ENCODE results near the gene CALHM4. TPM values are rescaled to one million over a fixed set of nuclear protein-coding genes. Genes with fewer than 3 reads are reported as not detected.
"Not testable (repeated sequence)": the region's sequence is repeated elsewhere in the genome, so short reads cannot be mapped to it uniquely, and the experiment has no call there.

CALHM4 gene
- total RNA-seq, 6 experiments from 2014 or later = 0.24 to 0.31 (median 0.27) TPM; not detected in 3

DNA sequence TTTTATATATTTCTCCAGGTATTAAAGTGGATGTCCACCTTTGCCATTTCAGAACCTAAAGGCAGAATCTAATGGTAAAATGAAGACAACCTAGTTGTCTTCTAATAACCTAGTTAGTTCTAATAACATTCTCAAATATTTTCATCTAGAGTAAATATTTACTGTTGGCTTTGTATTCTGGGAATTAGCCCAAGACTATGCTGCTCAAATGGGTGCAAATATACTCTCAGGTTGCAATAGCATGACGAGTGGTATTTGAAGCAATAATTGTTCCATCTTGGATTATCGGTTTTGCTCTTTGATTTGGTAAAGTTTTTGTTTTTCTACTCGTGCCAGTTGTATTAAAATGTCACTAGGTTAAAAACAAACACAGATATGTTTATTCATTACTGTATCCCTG lies 41.7 kb downstream of the CALHM4 start:
- TF ChIP-seq, protein P1, sequence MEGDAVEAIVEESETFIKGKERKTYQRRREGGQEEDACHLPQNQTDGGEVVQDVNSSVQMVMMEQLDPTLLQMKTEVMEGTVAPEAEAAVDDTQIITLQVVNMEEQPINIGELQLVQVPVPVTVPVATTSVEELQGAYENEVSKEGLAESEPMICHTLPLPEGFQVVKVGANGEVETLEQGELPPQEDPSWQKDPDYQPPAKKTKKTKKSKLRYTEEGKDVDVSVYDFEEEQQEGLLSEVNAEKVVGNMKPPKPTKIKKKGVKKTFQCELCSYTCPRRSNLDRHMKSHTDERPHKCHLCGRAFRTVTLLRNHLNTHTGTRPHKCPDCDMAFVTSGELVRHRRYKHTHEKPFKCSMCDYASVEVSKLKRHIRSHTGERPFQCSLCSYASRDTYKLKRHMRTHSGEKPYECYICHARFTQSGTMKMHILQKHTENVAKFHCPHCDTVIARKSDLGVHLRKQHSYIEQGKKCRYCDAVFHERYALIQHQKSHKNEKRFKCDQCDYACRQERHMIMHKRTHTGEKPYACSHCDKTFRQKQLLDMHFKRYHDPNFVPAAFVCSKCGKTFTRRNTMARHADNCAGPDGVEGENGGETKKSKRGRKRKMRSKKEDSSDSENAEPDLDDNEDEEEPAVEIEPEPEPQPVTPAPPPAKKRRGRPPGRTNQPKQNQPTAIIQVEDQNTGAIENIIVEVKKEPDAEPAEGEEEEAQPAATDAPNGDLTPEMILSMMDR (IDR thresholded peaks at IDR 0.05) = no peak
- H3K27ac Mint-ChIP-seq = no peak overlapping the region
- peaks cover 54% of the 10 kb centered on the region for H3K36me3 Mint-ChIP-seq (ENCODE audit: low read depth)
- no peaks in the 10 kb centered on the region for H3K9me3 Mint-ChIP-seq
- DNase-seq = no peak
- no peaks in the 10 kb centered on the region for H3K27me3 Mint-ChIP-seq (ENCODE audit: insufficient read depth)
- H3K4me3 Mint-ChIP-seq = no peak overlapping the region
- no peaks in the 10 kb centered on the region for H3K4me1 Mint-ChIP-seq (ENCODE audit: low read depth)

DNA sequence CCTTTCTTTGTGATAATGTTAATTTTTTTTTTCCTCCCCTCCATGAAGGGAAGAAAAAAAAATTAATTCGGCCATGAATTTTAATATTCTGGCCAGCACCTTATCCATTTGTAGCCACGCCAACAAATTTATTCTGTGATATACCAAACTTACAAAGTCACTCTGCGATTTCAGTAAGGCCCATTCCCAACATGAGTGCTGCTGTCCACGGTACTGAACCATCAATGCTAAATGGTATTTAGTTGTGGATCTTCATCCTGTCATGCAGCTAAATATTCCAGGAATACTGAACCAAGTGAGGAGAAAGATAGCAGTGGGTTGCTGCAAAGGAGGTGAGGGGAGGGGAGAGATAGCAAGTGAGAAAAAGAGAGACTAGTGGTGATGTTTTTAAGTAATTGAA lies 43.3 kb downstream of the CALHM4 start:
- DNase-seq = no peak
- Mint-ChIP-seq H3K27ac (no peak overlapping the region), H3K9me3 (no peaks in the 10 kb centered on the region), H3K27me3 (ENCODE audit: insufficient read depth) (no peaks in the 10 kb centered on the region), H3K4me3 (no peak overlapping the region), H3K36me3 (ENCODE audit: low read depth) (peaks cover 57% of the 10 kb centered on the region), H3K4me1 (ENCODE audit: low read depth) (no peaks in the 10 kb centered on the region)
- TF ChIP-seq, protein P1 (IDR thresholded peaks at IDR 0.05) = no peak

DNA sequence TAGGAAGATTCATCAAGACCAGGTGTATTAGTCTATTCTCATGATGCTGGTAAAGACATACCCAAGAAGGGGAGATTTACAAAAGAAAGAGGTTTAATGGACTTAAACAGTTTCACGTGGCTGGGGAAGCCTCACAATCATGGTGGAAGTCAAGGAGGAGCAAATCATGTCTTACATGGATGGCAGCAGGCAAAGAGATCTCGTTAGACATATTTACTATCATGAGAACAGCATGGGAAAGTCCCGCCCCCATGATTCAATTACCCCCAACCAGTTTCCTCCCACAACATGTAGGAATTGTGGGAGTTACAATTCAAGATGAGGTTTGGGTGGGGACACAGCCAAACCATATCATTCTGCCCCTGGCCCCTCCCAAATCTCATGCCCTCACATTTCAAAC lies 50.4 kb downstream of the CALHM4 start:
- H3K4me1 Mint-ChIP-seq (ENCODE audit: low read depth); H3K9me3 Mint-ChIP-seq; H3K27ac Mint-ChIP-seq; DNase-seq; H3K4me3 Mint-ChIP-seq; H3K27me3 Mint-ChIP-seq (ENCODE audit: insufficient read depth): not testable (repeated sequence)
- H3K36me3 Mint-ChIP-seq (ENCODE audit: low read depth) = peaks cover 62% of the 10 kb centered on the region

DNA sequence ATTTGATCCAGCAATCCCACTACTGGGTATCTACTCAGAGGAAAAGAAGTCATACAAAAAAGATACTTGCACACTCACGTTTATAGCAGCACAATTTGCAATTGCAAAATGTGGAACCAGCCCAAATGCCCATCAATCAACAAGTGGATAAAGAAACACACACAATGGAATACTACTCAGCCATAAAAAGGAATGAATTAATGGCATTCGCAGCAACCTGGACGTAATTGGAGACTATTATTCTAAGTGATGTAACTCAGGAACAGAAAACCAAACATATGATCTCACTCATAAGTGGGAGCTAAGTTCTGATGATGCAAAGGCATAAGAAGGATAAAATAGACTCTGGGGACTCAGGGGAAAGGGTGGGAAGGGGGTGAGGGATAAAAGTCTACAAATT lies 51.3 kb downstream of the CALHM4 start:
- H3K4me3 Mint-ChIP-seq; H3K27me3 Mint-ChIP-seq (ENCODE audit: insufficient read depth); H3K27ac Mint-ChIP-seq; DNase-seq; H3K4me1 Mint-ChIP-seq (ENCODE audit: low read depth); H3K9me3 Mint-ChIP-seq: not testable (repeated sequence)
- H3K36me3 Mint-ChIP-seq (ENCODE audit: low read depth) = peaks cover 55% of the 10 kb centered on the region

DNA sequence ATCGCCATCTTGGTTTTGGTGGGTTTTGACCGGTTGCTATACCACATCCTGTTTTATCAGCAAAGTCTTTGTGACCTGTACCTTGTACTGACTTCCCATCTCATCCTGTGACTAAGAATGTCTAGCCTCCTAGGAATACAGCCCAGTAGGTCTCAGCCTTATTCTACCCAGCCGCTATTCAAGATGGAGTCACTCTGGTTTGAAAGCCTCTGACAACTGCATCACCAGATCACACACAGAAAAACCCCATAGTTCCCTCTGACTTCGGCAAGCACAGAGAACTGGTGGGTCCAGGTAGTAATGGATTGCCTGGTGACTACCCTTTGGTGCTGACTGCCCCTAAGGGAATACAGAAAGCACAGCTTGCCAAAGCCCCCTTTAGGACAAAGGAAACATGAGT lies 52.4 kb downstream of the CALHM4 start:
- H3K9me3 Mint-ChIP-seq = no peaks in the 10 kb centered on the region
- TF ChIP-seq, protein P1 (IDR thresholded peaks at IDR 0.05) = no peak
- H3K27ac Mint-ChIP-seq = no peak overlapping the region
- peaks cover 50% of the 10 kb centered on the region for H3K36me3 Mint-ChIP-seq (ENCODE audit: low read depth)
- H3K4me3 Mint-ChIP-seq = no peak overlapping the region
- H3K4me1 Mint-ChIP-seq (ENCODE audit: low read depth) = no peaks in the 10 kb centered on the region
- DNase-seq = no peak
- no peaks in the 10 kb centered on the region for H3K27me3 Mint-ChIP-seq (ENCODE audit: insufficient read depth)

Other genes starting within 250 kb of the CALHM4 start
- 100 to 1,000 TPM in 3 of 6 experiments, 10 to 100 TPM in 3; 86.7 to 110 (median 94.9) TPM for gene DSE, start 182.8 kb upstream of the CALHM4 start, total RNA-seq (2021; fragmentation: NEBNext Ultra II Directional; extraction: Animal tissue kit (Norgen Biotek cat#: 25700))
- 1 to 10 TPM in 2 of 6 experiments, under 1 TPM in 2, not detected in 2; 0.31 to 2.1 (median 1.0) TPM for gene CALHM6, start 92.4 kb upstream of the CALHM4 start, total RNA-seq (2021; fragmentation: NEBNext Ultra II Directional; extraction: Animal tissue kit (Norgen Biotek cat#: 25700))
- 1 to 10 TPM; 1.9 to 5.6 (median 4.5) TPM for gene CALHM5, start 42.1 kb upstream of the CALHM4 start, total RNA-seq (2021; fragmentation: NEBNext Ultra II Directional; extraction: Animal tissue kit (Norgen Biotek cat#: 25700))
- gene TRAPPC3L, start 8.1 kb upstream of the CALHM4 start, total RNA-seq (2021; fragmentation: NEBNext Ultra II Directional; extraction: Animal tissue kit (Norgen Biotek cat#: 25700)) = under 1 TPM; 0.15 to 0.45 (median 0.32) TPM
- 10 to 100 TPM; 77.9 to 90.4 (median 86.5) TPM for gene RWDD1, start 17.8 kb downstream of the CALHM4 start, total RNA-seq (2021; fragmentation: NEBNext Ultra II Directional; extraction: Animal tissue kit (Norgen Biotek cat#: 25700))
- under 1 TPM; 0.07 to 0.37 (median 0.15) TPM for gene RSPH4A, start 62.7 kb downstream of the CALHM4 start, total RNA-seq (2021; fragmentation: NEBNext Ultra II Directional; extraction: Animal tissue kit (Norgen Biotek cat#: 25700))
- 10 to 100 TPM in 1 of 6 experiments, 1 to 10 TPM in 5; 7.7 to 10.2 (median 9.0) TPM for gene ZUP1, start 115.0 kb downstream of the CALHM4 start, total RNA-seq (2021; fragmentation: NEBNext Ultra II Directional; extraction: Animal tissue kit (Norgen Biotek cat#: 25700))
- 1 to 10 TPM; 6.7 to 9.7 (median 8.8) TPM for gene KPNA5, start 127.5 kb downstream of the CALHM4 start, total RNA-seq (2021; fragmentation: NEBNext Ultra II Directional; extraction: Animal tissue kit (Norgen Biotek cat#: 25700))
- gene FAM162B, start 212.0 kb downstream of the CALHM4 start, total RNA-seq (2021; fragmentation: NEBNext Ultra II Directional; extraction: Animal tissue kit (Norgen Biotek cat#: 25700)) = 10 to 100 TPM in 1 of 6 experiments, 1 to 10 TPM in 5; 4.5 to 10.9 (median 5.3) TPM

All from HFFc6 (cell line).